GM18519 (cell line): ENCODE data around the gene LONRF2.
"Not testable (repeated sequence)": the region's sequence is repeated elsewhere in the genome, so short reads cannot be mapped to it uniquely, and the experiment has no call there.

ENCODE experiments used
- ATAC-seq: cut with Tn5 transposase; IDR thresholded peaks from one replicate; pipeline ENCODE4 v1.9.1; 2021; ENCODE audit warnings: mild to moderate bottlenecking, moderate library complexity; ENCODE audit not compliant: unreplicated experiment, low FRiP score

LONRF2 gene

GRCh38 chr2:100321866-100322820 lies at the start of gene LONRF2:
TSS of gene LONRF2 (minus strand) at chr2:100322501. CDS start at chr2:100322093, 408 bp downstream.
- ATAC-seq, result no peak

GRCh38 chr2:100367163-100367562 lies 44.9 kb upstream of the LONRF2 start:
- no peak for ATAC-seq

GRCh38 chr2:100365434-100365833 lies 43.1 kb upstream of the LONRF2 start:
- ATAC-seq, result no peak

- ATAC-seq, result not testable (repeated sequence)
These were observed 40.0 kb upstream of the LONRF2 start for GRCh38 chr2:100362269-100362668.

GRCh38 chr2:100359576-100359975 lies 37.3 kb upstream of the LONRF2 start:
- no peak for ATAC-seq

- ATAC-seq, result no peak
These were observed 36.3 kb upstream of the LONRF2 start for GRCh38 chr2:100358554-100358953.

- no peak for ATAC-seq
These were observed 30.2 kb upstream of the LONRF2 start for GRCh38 chr2:100352521-100352920.

GRCh38 chr2:100350661-100351185 lies 28.4 kb upstream of the LONRF2 start:
- no peak for ATAC-seq

- not testable (repeated sequence) for ATAC-seq
These were observed 22.8 kb upstream of the LONRF2 start for GRCh38 chr2:100345144-100345543.

- ATAC-seq, result no peak
These were observed 22.1 kb upstream of the LONRF2 start for GRCh38 chr2:100344433-100344832.

GRCh38 chr2:100342466-100342865 lies 20.2 kb upstream of the LONRF2 start:
- not testable (repeated sequence) for ATAC-seq

GRCh38 chr2:100339823-100340222 lies 17.5 kb upstream of the LONRF2 start:
- no peak for ATAC-seq

- ATAC-seq, result no peak
These were observed 12.6 kb upstream of the LONRF2 start for GRCh38 chr2:100334929-100335328.

GRCh38 chr2:100327742-100328141 lies 5.4 kb upstream of the LONRF2 start:
- ATAC-seq, result no peak

- no peak for ATAC-seq
These were observed 979 bp downstream of the LONRF2 start for GRCh38 chr2:100321179-100321865.

GRCh38 chr2:100320547-100321178 lies 1.6 kb downstream of the LONRF2 start:
- no peak for ATAC-seq

GRCh38 chr2:100317634-100318033 lies 4.7 kb downstream of the LONRF2 start:
- no peak for ATAC-seq

GRCh38 chr2:100309973-100310719 lies 12.2 kb downstream of the LONRF2 start:
- no peak for ATAC-seq

GRCh38 chr2:100309311-100309710 lies 13.0 kb downstream of the LONRF2 start:
- ATAC-seq, result no peak

GRCh38 chr2:100303744-100304143 lies 18.6 kb downstream of the LONRF2 start:
- ATAC-seq, result no peak
